Ammon's horn (tissue), 1 donor: ENCODE results near the gene RANBP17.
A peak's percentile ranks its signal among the peaks of the same experiment; 100 is the strongest.
"Not testable (repeated sequence)": the region's sequence is repeated elsewhere in the genome, so short reads cannot be mapped to it uniquely, and the experiment has no call there.

Experiments
- DNase-seq: peaks from one replicate; pipeline ENCODE4 v3.0.0-alpha.2; 2016; ENCODE audit warnings: low spot score

Gene RANBP17

GRCh38 chr5:171155621-171156020 is 293.8 kb downstream of the RANBP17 start:
- DNase-seq = no peak

- no peak for DNase-seq
Measured at GRCh38 chr5:171157276-171157675, 295.5 kb downstream of the RANBP17 start.

- DNase-seq = no peak
Measured at GRCh38 chr5:171157775-171158174, 296.0 kb downstream of the RANBP17 start.

GRCh38 chr5:171158581-171158980 is 296.8 kb downstream of the RANBP17 start:
- no peak for DNase-seq

GRCh38 chr5:171162165-171162564 is 300.3 kb downstream of the RANBP17 start:
- DNase-seq = no peak

- no peak for DNase-seq
Measured at GRCh38 chr5:171162596-171162995, 300.8 kb downstream of the RANBP17 start.

GRCh38 chr5:171166766-171167165 is 304.9 kb downstream of the RANBP17 start:
- no peak for DNase-seq

- DNase-seq = no peak
Measured at GRCh38 chr5:171168171-171168570, 306.4 kb downstream of the RANBP17 start.

- not testable (repeated sequence) for DNase-seq
Measured at GRCh38 chr5:171174960-171175359, 313.1 kb downstream of the RANBP17 start.

GRCh38 chr5:171175746-171176145 is 313.9 kb downstream of the RANBP17 start:
- DNase-seq = no peak

- not testable (repeated sequence) for DNase-seq
Measured at GRCh38 chr5:171178190-171178589, 316.4 kb downstream of the RANBP17 start.

GRCh38 chr5:171188016-171188415 is 326.2 kb downstream of the RANBP17 start:
- no peak for DNase-seq

- no peak for DNase-seq
Measured at GRCh38 chr5:171189442-171189841, 327.6 kb downstream of the RANBP17 start.

GRCh38 chr5:171192111-171192510 is 330.3 kb downstream of the RANBP17 start:
- no peak for DNase-seq

GRCh38 chr5:171201310-171201709 is 339.5 kb downstream of the RANBP17 start:
- DNase-seq = no peak

- DNase-seq = no peak
Measured at GRCh38 chr5:171205375-171205774, 343.6 kb downstream of the RANBP17 start.

GRCh38 chr5:171207256-171207847 is 345.5 kb downstream of the RANBP17 start:
- peak; percentile 7 for DNase-seq

- no peak for DNase-seq
Measured at GRCh38 chr5:171221916-171222315, 360.1 kb downstream of the RANBP17 start.

- no peak for DNase-seq
Measured at GRCh38 chr5:171223927-171224326, 362.1 kb downstream of the RANBP17 start.

- no peak for DNase-seq
Measured at GRCh38 chr5:171226096-171226754, 364.4 kb downstream of the RANBP17 start.

- no peak for DNase-seq
Measured at GRCh38 chr5:171226864-171227263, 365.0 kb downstream of the RANBP17 start.

- no peak for DNase-seq
Measured at GRCh38 chr5:171236651-171237050, 374.8 kb downstream of the RANBP17 start.

GRCh38 chr5:171242521-171242920 is 380.7 kb downstream of the RANBP17 start:
- DNase-seq = no peak

GRCh38 chr5:171246231-171246630 is 384.4 kb downstream of the RANBP17 start:
- no peak for DNase-seq
